GM18498 (cell line): ENCODE data around the gene PROX2.
A peak's percentile ranks its signal among the peaks of the same experiment; 100 is the strongest.

Experiments used
- ATAC-seq: cut with Tn5 transposase; IDR thresholded peaks from one replicate; pipeline ENCODE4 v1.9.1; 2021; ENCODE audit warnings: mild to moderate bottlenecking, moderate library complexity; ENCODE audit not compliant: unreplicated experiment

PROX2 gene

DNA sequence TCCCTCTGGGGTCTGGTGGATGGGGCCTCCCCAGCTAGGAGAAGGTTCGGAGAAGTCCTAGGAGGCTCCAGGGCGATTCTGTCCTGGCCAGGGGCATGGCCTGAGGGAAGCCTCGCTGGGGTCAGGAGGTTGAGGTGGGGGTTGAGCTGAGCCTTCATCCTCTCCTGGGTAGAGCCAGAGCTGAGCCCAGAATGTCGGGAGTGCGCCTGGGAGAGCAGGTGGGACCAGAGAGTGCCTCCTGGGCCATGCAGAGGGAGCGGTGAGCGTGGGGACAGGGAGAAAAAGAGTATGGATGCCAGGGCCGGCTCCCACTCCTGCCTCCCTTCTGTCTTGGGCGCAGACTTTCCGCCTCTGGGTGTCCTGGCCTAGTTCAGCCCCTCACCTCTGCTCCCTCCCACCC, 34.0 kb upstream of the PROX2 start:
- no peak for ATAC-seq

DNA sequence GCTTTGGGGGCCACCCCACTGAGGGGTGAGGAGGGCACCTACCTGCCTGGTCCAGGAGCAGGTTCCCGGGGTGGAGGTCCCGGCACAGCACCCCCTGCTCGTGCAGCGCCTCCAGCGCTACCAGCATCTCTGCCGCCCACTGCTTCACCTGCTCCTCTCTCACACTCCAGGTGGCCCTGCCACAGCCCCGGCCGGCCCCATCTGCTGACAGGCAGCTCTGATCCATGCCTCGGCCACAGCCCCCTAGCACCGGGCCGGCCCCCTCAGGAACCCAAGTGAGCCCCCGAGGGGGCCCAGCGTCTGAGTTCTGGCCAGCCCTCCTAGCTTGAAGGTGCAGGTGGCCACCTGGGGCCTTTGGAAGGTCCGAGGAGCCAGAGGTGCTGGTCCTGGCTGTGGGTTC, 33.6 kb upstream of the PROX2 start:
- ATAC-seq, result no peak

DNA sequence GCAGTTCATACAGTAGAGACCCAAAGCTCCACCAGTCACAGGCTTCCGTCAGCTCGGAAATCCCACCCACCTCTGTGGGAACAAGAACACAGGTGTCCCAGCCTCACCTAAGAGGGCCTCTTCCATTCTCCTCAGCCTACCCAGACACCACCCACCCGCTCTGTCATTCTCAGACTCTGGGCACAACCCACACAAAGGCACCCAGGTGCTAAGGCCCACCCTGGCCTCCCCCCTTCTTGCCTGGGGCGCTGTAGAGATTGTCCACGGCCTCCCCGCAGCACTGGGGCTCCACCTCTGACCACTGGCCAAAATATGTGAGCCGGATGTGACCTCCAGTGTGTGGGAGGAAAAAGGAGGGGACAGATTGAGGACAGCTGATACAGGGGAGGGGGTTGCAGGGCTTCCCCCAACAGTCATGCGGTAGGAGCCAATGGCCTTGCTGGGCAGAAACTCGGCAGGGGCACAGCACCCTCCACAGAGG, 33.0 kb upstream of the PROX2 start:
- ATAC-seq, result no peak

DNA sequence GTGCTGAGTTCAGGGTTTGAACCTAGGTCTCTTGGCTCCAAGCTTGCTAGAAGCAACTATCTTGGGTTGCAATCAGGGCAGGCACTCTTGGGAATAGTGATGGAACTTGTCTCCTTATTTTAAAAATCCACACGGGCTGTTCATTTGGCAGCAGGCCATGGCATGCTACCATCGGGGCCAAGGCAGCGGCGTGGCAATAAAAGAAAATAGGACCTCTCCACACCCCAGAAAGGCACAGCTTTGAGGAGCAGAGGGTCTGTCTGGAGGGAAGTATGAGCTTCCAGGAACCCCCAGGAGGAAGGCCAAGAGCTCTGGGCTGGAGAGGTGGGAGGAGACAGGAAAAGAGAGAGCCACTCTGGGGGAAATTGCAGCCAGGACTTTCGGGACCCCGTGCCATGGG, 31.8 kb upstream of the PROX2 start:
- ATAC-seq, result no peak

DNA sequence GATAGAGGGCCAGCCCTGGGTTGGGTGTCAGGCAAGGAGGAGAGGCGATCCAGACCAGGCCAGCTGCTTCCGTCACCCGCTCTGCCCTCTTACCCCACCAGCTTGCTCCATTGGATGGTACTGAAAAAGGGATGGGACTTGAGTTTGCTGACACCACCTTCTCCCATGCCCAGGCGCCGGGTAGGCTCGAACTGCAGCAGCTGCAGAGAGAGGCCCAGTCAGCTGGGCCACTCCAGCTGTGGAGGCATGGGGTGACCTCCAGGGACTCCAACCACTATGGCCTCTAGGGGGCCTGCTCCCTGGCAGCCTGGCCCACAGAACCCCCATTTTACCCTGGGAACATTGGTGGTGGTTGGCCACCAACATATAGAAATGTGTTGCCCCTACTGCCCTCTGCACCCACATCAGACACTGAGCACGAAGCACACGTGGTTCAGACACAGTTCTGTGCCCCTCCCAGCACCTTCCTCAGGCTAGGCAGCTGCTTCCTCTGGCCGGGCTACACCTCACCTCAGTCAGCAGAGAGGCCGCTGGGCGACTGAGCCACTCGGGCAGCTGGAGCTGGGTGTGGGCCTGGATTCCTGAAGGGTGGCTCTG, 31.1 kb upstream of the PROX2 start:
- no peak for ATAC-seq

DNA sequence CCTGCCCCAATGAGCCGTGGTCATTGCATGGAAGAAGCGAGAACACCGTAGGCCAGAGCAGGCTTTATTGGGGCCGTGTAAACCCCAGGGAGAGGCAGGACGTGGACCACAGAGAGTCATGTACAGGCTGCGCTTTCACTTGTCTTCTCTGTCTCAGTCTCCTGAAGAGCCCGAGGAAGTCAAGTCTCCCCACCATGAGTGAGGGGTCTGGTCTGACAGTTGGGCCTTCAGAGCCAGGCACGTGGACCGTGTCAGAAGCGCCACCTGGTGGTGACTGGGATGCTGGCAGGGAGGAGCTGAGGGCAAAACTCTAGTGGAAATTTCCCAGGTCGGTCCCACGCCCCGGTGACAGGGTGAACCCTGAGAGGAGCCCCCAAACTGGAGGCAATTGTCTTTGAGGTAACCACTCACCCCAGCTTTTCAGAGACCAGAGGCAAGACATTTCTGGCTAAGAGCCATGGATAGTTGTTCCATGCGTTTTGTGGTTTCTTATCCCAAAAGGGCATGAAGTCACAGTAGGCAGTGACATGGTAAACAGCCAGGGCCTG, 29.7 kb upstream of the PROX2 start:
- ATAC-seq, result peak; percentile 51

DNA sequence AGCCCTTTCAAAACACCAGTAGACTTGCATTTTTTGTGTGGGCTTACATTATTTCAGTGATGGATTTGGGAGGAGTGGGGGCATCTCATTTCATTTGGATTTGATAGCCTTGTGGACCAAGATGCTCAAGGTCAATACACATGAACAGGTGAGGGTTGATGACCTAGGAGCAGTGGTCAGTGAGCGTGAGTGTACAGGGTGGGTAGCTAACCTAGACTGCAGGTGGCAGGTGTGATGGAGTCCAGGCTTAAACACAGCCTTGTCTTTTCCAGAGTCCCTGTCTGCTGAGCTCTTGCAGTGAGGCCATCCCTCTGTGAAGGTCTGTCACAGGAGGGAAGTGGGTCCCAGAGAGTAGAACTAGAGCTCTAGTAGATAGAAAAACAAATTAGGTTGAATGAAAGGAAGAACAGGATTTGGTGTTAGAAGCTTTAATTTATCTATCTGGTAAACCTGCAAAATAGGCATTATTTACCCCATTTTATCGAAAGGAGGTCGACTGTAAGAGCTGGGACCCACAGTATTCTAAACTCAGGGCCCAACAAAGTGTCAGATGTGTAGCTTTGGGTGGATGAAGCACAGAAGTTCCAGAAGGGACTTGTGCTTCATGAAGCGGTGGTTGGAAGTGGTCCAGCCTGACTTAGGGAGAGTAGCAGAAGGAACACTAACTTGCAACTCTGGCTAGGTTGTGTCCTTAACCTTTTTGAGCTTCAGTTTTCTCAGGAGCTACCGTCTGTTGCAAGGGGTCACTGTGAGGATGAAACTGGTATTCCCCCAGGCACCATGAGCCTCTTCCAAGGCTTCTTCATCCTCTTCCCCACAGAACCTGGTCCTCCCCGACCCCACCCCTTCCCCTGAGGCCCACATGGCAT, 28.9 kb upstream of the PROX2 start:
- ATAC-seq, result no peak

DNA sequence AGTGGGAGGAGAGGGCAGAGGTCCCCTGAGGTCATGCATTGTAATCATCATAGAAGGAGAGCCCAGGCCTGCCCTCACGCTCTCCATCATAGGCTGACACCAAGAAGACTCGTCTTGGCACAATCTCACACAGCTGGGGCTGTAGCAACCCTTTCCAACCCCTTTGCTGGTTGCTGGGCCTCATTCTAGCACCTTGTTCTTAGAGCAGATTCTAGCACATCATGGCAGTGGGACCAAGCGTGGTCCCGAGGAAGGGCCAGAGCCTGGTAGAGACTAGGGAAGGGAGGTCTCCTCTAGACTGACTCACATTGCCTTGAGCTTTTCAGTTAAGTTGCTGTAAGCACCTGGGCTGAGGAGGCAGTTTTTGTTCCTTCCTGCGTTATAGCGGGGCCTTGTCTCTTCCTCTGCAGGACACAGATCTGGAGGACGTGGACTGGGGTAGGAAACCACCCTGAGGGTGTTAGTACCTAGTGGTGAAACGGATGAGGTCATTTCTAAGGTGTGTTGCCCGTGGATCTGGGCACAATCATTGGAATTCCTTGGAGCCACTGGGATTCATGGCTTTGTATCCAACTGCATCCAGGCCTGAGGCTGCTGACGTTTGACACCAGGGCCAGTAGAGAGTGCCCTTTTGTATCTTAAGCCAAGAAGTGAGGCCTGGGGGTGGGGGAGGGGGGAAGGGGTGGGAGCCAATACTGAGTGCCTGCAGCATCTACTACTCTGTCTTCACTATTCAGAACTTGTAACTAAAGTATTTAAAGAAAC, 27.2 kb upstream of the PROX2 start:
- ATAC-seq, result no peak

DNA sequence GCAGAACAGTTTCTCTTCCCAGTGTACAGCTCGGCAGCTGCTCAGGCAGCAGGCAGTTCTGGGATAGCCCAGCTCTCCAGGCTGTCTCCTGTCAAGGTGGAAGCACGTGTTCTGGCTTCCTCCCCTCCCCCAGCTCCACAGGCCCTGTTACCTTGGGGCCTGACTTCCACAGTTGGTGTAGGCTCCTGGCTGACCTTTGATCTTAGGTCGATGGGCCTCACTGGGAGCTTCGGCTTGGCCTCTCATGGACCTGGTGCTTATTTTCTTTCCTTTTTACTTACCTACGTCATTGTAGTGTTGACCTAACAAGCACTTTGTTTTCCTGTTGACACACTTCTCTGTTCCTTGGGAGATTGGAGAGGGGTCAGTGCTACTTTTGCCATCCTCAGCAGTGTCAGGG, 22.7 kb upstream of the PROX2 start:
- ATAC-seq, result no peak

DNA sequence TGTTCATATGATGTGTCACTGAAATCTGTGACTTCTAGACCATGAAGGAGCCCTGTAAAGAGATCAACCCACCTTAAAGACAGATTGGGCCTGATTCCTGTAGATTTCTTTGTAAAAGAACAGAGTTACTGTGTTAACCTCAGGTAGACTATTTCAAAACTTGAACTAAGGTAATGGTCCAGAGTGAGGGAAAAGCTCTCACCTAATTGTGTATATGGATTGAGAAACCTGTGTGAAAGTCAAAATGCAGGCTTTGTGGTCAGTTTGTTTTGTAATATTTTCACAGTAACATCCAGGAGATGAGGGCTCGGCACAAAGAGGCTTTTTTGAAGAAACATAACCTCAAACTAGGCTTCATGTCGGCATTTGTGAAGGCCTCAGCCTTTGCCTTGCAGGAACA, 22.1 kb upstream of the PROX2 start:
- no peak for ATAC-seq

DNA sequence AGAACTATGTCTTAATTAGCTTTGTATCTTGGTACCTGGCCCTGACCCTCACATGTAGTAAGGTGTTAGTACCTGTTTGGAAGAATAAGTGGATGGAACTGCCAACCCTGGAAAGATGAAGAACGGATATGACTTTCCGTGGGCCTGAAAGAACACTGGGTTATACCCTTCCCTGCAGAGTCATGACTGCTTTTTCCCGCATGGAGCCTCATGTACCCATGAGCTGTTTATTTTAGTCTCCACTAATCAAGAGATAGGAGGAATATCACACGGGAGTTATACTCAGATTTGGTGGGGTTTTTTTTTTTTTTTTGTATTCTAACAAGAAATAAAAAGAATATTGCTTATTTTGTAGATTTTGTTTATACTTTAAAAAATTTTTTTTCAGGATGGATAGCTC, 21.7 kb upstream of the PROX2 start:
- no peak for ATAC-seq

DNA sequence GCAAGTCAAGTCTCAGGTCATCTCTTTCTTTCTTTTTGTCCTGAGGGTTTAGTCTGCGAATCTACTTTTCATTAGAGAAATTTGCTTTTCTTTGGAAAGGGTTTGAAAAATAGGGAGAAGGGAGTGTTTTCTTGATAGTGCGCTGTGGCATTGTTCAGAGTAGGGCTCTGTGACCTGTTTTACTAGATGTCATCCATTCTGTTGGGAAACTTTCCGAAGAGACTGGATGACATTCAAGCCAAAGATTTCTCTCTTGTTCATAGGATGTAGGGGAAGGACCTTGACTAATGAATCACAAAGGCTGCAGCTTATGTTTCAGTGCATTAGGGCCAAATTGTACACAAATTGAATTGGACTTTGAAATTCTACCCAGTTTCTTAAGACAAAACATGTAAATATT, 20.5 kb upstream of the PROX2 start:
- no peak for ATAC-seq

DNA sequence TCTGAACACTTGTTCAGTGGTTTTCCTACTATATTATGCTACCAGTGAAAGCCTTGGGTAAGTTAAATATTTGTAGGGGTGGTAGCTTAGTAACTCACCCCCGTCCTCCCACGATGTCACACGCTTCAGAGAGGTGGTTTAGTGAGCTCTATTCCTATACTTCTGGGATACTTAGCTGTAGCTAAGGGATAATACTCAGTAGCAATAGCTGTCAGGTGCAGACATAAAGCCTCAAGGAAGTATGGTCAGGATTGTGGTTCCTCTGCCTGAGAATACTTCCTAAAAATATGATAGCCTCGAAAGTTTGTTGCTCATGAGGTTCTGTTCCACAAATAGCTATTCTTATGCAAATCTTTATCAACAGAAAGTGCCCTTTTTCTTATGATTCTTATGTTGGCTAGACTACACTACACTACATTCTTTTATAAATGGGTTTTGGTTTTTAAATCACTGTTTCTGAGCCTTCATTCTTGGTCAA, 17.7 kb upstream of the PROX2 start:
- ATAC-seq, result peak; percentile 62

DNA sequence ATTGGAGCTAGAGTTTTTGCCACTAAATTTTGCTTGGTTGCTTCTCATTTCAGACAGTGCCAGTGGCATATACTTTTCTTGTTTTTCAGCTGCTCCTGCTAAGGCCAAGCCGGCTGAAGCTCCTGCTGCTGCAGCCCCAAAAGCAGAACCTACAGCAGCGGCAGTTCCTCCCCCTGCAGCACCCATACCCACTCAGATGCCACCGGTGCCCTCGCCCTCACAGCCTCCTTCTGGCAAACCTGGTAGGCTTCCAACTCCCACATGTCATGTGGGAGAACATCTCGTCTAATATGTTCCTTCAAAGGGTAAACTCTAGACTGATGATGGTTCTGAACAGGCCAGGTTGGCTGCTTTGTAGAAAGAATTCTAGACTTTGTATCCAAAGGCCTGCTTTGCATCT, 16.8 kb upstream of the PROX2 start:
- ATAC-seq, result no peak

DNA sequence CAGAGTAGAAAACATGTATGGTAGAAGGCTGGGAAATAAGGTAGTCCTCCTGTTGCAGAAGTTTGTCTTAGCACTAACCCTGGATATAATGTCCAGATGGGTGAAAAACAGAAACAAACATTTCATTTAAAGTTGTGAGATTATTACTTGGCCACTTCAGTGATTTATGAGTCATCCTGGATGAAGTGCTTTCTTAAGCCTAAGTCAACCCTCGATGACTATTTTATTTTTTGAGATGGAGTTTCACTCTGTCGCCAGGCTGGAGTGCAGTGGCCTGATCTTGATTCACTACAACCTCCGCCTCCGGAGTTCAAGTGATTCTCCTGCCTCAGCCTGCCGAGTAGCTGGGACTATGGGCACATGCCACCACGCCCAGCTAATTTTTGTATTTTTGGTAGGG, 15.9 kb upstream of the PROX2 start:
- no peak for ATAC-seq

DNA sequence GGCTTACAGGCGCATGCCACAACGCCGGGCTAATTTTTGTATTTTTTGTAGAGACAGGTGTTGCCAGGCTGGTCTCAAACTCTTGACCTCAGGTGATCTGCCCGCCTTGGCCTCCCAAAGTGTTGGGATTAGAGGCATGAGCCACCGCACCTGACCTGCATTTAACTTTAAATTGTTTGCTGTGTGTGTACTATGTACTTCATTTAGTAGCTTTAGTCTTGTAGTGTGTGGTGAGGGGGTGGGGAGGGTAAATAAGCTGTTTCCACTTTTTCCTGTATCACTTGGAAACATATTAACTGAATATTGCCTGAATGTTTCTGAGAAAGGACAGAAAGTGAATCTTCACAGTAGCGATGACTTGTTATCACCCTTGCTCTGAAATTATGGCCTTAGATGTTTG, 14.3 kb upstream of the PROX2 start:
- ATAC-seq, result no peak

DNA sequence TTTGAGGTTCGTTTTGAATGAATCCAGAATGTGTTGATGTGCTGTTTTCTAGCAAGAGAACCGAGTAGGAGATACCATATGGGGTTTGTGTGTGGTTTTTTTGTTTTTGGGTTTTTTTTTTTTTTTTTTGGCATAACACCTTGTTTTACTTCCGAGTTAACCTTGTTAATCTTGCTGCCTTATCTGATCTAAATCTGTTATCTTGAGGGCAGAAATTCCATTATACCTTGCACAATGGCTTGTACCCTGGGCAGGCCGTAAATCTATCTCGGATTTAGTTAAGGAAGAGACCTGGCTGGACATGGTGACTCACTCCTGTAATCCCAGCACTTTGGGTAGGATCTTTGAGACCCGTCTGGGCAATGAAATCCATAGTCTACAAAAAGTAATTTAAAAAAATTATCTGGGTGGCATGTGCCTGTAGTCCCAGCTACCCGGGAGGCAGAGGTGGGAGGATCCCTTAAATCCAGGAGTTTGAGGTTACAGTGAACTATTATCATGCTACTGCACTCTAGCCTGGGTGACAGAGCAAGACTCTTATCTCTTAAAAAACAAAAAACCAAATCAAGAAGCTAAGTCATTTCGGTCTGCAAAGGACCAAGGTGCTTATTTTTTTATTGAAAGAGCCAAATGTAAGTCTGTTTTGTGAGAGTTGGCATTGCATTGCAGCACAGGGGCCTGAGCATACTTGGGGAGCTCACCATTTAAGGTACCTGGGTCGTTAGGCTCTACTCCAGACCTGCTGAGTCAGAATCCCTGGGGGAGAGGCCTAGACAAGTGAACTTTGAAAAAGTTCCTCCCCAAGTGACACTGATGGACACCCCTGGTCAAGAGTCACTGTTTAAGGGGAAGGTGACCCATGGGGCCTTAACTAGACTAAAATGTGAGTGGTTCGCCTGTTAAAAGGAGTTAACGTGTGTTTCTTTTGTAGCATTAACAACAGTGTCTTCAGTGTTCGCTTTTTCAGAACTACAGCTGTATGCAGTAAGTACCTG, 12.5 kb upstream of the PROX2 start:
- ATAC-seq, result no peak

DNA sequence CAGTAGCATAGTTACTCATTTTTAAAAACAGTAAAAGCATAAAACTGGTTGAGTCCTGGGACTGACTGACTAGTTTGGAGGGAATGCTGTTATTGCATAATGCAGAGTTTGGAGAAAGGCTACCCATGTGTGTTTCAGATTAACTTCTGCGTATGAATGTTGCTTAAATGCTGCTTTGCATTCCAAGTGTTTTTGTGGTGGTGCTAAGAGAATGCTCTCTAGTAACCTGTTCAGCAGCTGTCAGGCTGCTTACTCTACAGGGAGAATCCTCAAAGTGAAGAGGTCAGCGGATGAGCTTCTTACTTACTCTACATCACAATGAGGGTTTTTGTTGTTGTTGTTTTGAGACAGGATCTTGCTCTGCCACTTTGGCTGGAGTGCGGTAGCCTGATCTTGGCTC, 10.1 kb upstream of the PROX2 start:
- ATAC-seq, result no peak

DNA sequence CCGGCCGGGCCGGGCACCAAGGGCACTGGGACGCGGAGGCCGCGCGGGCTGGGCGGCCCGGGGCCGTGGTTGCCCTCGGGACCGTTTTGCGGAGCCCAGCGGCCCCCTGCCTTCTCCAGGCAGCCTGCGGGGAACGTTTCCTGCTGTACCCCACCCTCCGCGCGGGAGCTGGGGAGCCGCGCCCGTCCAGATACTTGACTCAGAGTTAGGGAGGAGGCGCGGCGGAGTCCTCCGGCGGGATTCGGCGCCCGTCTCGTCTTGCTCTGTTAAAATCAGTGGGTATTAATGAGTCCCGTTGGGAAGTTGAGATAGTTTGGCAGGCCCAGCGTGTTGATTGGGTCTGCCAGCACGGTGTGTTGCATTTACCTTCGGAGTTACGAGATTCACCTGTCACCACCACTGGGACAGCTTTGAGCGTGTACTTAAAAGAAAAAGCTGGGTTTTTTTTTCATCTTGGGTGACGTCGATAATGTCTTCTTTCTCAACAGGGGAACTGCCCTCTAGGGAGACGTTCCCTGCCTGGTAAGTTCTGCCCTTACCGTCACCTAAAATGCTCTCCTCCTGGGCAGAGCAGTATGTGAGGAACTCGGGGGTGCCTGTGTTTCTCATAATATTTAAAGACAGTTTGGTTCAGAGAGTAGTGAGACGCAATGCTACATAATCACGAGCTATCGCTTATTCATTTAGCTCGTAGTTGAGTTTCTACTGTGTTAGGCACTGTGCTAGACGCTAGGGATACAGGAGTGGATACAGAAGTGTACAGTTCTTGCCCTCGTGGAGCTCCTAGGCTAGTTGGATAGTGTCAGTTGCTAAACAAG, 6.4 kb upstream of the PROX2 start:
- ATAC-seq, result peak; percentile 50
